Colonic mucosa (tissue), 4 donors: Measurements from ENCODE around the gene ODC1. TPM values are rescaled to one million over a fixed set of nuclear protein-coding genes. Genes with fewer than 3 reads are reported as not detected.

Experiments
- DNase-seq: peaks from one replicate; pipeline ENCODE4 v3.0.0-alpha.2; 2020
- H3K27ac ChIP-seq: fragments of 200-600 bp; one replicate; pipeline ENCODE4 v1.8.0; 2021
- H3K27me3 ChIP-seq: fragments of 200-600 bp; one replicate; pipeline ENCODE4 v1.8.0; 2021
- H3K36me3 ChIP-seq: fragments of 200-600 bp; one replicate; pipeline ENCODE4 v1.8.0; 2021
- H3K4me1 ChIP-seq: fragments of 200-600 bp; one replicate; pipeline ENCODE4 v1.8.0; 2021; ENCODE audit warnings: mild to moderate bottlenecking
- H3K4me3 ChIP-seq: fragments of 200-600 bp; one replicate; pipeline ENCODE4 v1.8.0; 2021
- H3K9ac ChIP-seq, 2 donors: one replicate each; pipeline ENCODE4 v1.7.0; 2013; ENCODE audit warnings: control low read depth in 2 of 2, low read depth in 2 of 2, low read length in 2 of 2
- H3K9me3 ChIP-seq: fragments of 200-600 bp; one replicate; pipeline ENCODE4 v1.8.0; 2021
- intact Hi-C: fragments of 100-400 bp; cut with DNase I; formaldehyde crosslinking; loops from one replicate; pipeline ENCODE4 v1.14.1; 2022
- total RNA-seq, 2 donors: library from RNA; stranded (reverse); fragmentation: NEBNext Ultra II Directional in 1 of 2; extraction: Animal tissue kit (Norgen Biotek cat#: 25700) in 1 of 2; gene quantifications; one replicate each; pipeline ENCODE4 v1.2.1, GENCODE V29; 2021
- TF ChIP-seq, protein P1 (sequence below): fragments of 200-600 bp; IDR thresholded peaks from one replicate; pipeline ENCODE4 v1.8.0; 2022; ENCODE audit warnings: antibody characterized with exemption, mild to moderate bottlenecking
- donor health status: healthy.
- donor health status: DM: no; HTN: no; CAD: no.
- donor health status: DM: no; HTN: no; CAD: no.

The ODC1 gene
- total RNA-seq, 2 donors from 2014 or later = 45.8 to 107 TPM

DNA sequence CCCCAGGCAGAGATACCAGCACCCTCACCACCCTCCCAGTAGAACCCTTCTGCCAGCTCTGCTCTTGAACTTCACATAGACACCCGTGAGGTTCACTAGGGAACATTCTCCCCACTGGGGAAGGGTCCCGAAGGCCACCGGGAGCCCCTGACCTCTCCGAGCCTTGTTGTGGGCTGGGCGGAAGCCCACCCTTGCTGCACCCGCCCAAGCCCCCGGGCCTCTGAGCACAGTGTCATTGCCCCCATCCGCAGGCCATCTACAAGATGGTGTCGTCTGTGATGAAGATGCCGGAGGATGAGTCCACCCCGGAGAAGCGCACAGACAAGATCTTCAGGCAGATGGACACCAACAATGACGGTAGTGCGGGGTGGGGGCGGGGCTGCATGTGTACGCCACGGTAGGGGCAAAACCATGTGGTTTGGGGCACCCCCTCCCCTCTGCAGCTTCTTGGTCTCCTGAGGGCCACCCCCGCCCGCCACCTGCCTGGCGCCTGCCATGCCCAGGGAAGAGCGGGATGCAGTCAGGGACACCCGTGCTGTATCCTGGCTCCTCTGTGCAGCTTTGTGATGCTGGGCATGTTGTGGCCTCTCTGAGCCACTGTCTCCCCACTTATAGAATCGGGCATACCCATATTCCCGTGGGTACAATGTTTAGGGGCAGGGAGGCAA is 25.3 kb downstream of the ODC1 start:
- no peak for DNase-seq
- Histone ChIP-seq H3K4me3 (no peak overlapping the region), H3K27ac (no peak overlapping the region), H3K4me1 (no peaks in the 10 kb centered on the region), H3K9ac (no peak overlapping the region), H3K9me3 (no peaks in the 10 kb centered on the region), H3K36me3 (peaks cover 7% of the 10 kb centered on the region), H3K27me3 (no peaks in the 10 kb centered on the region)
- TF ChIP-seq, protein P1, sequence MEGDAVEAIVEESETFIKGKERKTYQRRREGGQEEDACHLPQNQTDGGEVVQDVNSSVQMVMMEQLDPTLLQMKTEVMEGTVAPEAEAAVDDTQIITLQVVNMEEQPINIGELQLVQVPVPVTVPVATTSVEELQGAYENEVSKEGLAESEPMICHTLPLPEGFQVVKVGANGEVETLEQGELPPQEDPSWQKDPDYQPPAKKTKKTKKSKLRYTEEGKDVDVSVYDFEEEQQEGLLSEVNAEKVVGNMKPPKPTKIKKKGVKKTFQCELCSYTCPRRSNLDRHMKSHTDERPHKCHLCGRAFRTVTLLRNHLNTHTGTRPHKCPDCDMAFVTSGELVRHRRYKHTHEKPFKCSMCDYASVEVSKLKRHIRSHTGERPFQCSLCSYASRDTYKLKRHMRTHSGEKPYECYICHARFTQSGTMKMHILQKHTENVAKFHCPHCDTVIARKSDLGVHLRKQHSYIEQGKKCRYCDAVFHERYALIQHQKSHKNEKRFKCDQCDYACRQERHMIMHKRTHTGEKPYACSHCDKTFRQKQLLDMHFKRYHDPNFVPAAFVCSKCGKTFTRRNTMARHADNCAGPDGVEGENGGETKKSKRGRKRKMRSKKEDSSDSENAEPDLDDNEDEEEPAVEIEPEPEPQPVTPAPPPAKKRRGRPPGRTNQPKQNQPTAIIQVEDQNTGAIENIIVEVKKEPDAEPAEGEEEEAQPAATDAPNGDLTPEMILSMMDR = no peak
- intact Hi-C loops = no loop called here

DNA sequence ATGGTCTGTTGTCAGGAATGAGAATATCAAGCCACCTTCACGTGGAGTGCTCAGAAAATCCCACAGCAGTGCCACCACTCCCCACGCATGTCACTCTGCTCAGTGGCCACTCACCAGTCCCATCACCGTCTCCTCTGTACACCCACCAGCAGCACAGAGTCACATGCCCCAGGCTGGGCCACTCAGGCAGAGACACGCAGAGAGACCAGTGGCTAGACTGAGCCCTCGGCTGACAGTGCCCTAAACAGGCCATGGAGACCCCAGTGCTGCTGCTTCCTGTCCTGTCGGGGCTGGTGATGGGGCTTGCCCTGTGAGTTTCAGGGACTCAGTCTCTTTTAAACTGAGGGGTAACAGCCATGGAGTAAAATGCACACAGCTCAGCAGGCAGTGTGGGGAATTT is 25.9 kb downstream of the ODC1 start:
- DNase-seq = no peak
- Histone ChIP-seq H3K36me3 (peaks cover 6% of the 10 kb centered on the region), H3K4me1 (no peaks in the 10 kb centered on the region), H3K9me3 (no peaks in the 10 kb centered on the region), H3K9ac (no peak overlapping the region), H3K27me3 (no peaks in the 10 kb centered on the region), H3K27ac (no peak overlapping the region), H3K4me3 (no peak overlapping the region)
- TF ChIP-seq, protein P1 = no peak
- intact Hi-C loops = no loop called here

DNA sequence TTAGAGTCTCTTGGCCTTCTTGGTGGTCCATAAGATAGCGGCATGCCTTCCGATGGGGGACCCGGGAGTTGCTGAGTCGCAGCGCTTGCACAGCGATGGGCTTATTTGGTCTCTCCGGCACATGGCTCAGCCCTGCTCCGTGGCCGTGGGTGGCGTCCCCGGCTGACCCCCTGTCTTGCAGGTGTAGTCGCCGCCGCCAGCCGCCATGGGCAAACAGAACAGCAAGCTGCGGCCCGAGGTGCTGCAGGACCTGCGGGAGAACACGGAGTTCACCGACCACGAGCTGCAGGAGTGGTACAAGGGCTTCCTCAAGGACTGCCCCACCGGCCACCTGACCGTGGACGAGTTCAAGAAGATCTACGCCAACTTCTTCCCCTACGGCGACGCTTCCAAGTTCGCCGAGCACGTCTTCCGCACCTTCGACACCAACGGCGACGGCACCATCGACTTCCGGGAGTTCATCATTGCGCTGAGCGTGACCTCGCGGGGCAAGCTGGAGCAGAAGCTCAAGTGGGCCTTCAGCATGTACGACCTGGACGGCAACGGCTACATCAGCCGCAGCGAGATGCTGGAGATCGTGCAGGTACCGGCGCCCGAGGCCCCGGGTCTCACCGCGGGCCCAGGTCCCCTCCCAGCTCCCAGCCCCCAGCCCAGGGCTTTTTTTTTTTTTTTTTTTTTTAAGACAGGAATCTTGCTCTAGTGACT is 28.4 kb downstream of the ODC1 start:
- Histone ChIP-seq H3K9ac (no peak overlapping the region), H3K4me1 (peaks cover 6% of the 10 kb centered on the region), H3K27ac (no peak overlapping the region), H3K36me3 (no peaks in the 10 kb centered on the region), H3K27me3 (no peaks in the 10 kb centered on the region), H3K4me3 (no peak overlapping the region), H3K9me3 (no peaks in the 10 kb centered on the region)
- no peak for DNase-seq
- TF ChIP-seq, protein P1 = no peak
- intact Hi-C loops = no loop called here

DNA sequence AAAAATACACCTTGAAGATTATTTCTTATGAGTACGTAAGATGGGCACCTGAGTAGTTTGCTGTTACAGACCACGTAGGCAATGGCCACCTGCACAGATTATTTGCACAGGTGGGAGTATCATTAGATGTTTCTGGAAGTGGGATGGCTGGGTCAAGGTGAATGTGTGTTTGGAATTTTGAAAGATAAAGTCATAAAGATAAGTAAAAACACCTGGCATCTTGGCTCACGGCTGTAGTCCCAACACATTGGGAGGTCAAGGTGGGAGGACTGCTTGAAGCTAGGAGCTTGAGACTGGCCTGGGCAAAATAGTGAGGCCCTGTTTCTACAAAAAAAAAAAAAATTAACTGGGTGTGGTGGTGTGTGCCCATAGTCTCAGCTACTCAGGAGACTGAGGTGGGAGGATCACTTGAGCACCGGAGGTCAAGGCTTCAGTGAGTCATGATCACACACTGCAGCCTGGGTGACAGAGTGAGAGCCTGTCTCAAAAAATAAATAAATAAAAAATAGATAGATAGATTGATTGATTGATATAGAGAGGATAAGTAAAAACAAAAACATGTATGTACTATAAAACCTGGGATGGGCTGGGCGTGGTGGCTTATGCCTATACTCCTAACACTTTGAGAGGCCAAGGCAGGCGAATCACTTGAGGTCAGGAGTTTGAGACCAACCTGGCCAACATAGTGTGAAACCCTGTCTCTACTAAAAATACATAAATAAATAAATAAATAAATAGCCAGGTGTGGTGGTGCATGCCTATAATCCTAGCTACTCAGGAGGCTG is 30.4 kb downstream of the ODC1 start:
- Histone ChIP-seq H3K9ac (no peak overlapping the region), H3K4me3 (no peak overlapping the region), H3K4me1 (peaks cover 15% of the 10 kb centered on the region), H3K9me3 (no peaks in the 10 kb centered on the region), H3K36me3 (no peaks in the 10 kb centered on the region), H3K27me3 (no peaks in the 10 kb centered on the region), H3K27ac (peak overlapping the region; percentile 45)
- TF ChIP-seq, protein P1 = no peak
- DNase-seq = peak; percentile 71
- intact Hi-C loops = no loop called here

DNA sequence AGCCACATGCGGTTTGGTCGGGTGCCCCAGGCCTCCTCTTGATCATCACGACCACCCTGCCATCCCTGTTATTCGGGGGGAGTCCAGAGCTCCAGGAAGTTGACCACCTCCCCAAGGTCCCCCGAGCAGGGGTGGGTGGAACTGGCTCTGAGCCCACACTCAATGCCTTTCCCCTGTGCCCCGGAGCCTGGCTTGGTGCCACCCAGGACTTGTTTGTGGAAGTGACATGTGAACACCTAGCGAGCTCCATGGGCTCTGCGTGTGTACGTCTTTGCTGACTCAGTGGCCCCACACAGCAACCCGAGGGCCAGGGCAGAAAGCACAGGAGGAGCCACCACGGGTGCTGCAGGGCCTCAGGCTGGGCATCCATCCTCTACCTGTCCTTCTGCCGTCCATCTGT is 32.5 kb downstream of the ODC1 start:
- Histone ChIP-seq H3K4me3 (no peak overlapping the region), H3K4me1 (peaks cover 15% of the 10 kb centered on the region), H3K27ac (no peak overlapping the region), H3K27me3 (no peaks in the 10 kb centered on the region), H3K36me3 (no peaks in the 10 kb centered on the region), H3K9ac (no peak overlapping the region), H3K9me3 (no peaks in the 10 kb centered on the region)
- TF ChIP-seq, protein P1 = no peak
- no peak for DNase-seq
- intact Hi-C loops = no loop called here
